Progenitor cell of endocrine pancreas (in vitro differentiated cells): ENCODE data around the gene DLGAP1. TPM values are rescaled to one million over a fixed set of nuclear protein-coding genes. Genes with fewer than 3 reads are reported as not detected.

Experiments used
- DNase-seq: peaks from one replicate; pipeline ENCODE4 v3.0.0; 2021; ENCODE audit warnings: low spot score; ENCODE audit not compliant: unreplicated experiment
- H3K27ac Mint-ChIP-seq: 2 replicates; pipeline ENCODE4 v1.8.0; 2021; ENCODE audit warnings: mild to moderate bottlenecking, moderate library complexity, mixed read lengths
- H3K27me3 Mint-ChIP-seq: 2 replicates; pipeline ENCODE4 v1.8.0; 2021; ENCODE audit warnings: mixed read lengths
- H3K36me3 Mint-ChIP-seq: 2 replicates; pipeline ENCODE4 v1.8.0; 2022; ENCODE audit warnings: mixed read lengths; ENCODE audit not compliant: insufficient read depth
- H3K4me1 Mint-ChIP-seq: 2 replicates; pipeline ENCODE4 v1.8.0; 2021; ENCODE audit warnings: low read depth, mixed read lengths
- H3K4me3 Mint-ChIP-seq: 2 replicates; pipeline ENCODE4 v1.8.0; 2021; ENCODE audit warnings: low read depth, mild to moderate bottlenecking, moderate library complexity, mixed read lengths
- H3K9me3 Mint-ChIP-seq: 2 replicates; pipeline ENCODE4 v1.8.0; 2021; ENCODE audit warnings: low read depth, mixed read lengths
- CTCF ChIP-seq: fragments of 200-600 bp; sonication (generic); IDR thresholded peaks from one replicate; pipeline ENCODE4 v1.5.0; 2021; ENCODE audit warnings: antibody characterized with exemption, mild to moderate bottlenecking; ENCODE audit not compliant: unreplicated experiment
- total RNA-seq: library from RNA; stranded (reverse); gene quantifications from 2 replicates; pipeline ENCODE4 v1.2.1, GENCODE V29; 2021

The DLGAP1 gene
- total RNA-seq, 1 donor from 2014 or later, result 16.7 TPM

GRCh38 chr18:4074647-4075046 is 380.5 kb downstream of the DLGAP1 start:
- DNase-seq, result no peak
- TF ChIP-seq CTCF, result no peak
- Mint-ChIP-seq H3K36me3 (no peaks in the 10 kb centered on the region), H3K4me3 (no peak overlapping the region), H3K27ac (no peak overlapping the region), H3K4me1 (peaks cover 13% of the 10 kb centered on the region), H3K27me3 (no peaks in the 10 kb centered on the region), H3K9me3 (no peaks in the 10 kb centered on the region)

- no peak for DNase-seq
- Mint-ChIP-seq H3K27ac (no peak overlapping the region), H3K9me3 (peaks cover 27% of the 10 kb centered on the region), H3K4me1 (no peaks in the 10 kb centered on the region), H3K36me3 (peaks cover 13% of the 10 kb centered on the region), H3K27me3 (no peaks in the 10 kb centered on the region), H3K4me3 (no peak overlapping the region)
- no peak for TF ChIP-seq CTCF
Observed at GRCh38 chr18:4069183-4069582, 385.9 kb downstream of the DLGAP1 start.

- Mint-ChIP-seq H3K9me3 (peaks cover 32% of the 10 kb centered on the region), H3K4me1 (no peaks in the 10 kb centered on the region), H3K27ac (no peak overlapping the region), H3K27me3 (no peaks in the 10 kb centered on the region), H3K36me3 (peaks cover 14% of the 10 kb centered on the region), H3K4me3 (no peak overlapping the region)
- peak; percentile 44 for DNase-seq
- peak; percentile 79 for TF ChIP-seq CTCF
Observed at GRCh38 chr18:4068552-4069158, 386.5 kb downstream of the DLGAP1 start.

- Mint-ChIP-seq H3K4me3 (no peak overlapping the region), H3K36me3 (peaks cover 25% of the 10 kb centered on the region), H3K27ac (no peak overlapping the region), H3K9me3 (peaks cover 49% of the 10 kb centered on the region), H3K27me3 (no peaks in the 10 kb centered on the region), H3K4me1 (no peaks in the 10 kb centered on the region)
- no peak for TF ChIP-seq CTCF
- no peak for DNase-seq
Observed at GRCh38 chr18:4063545-4063944, 391.6 kb downstream of the DLGAP1 start.

GRCh38 chr18:4060427-4061281 is 394.5 kb downstream of the DLGAP1 start:
- peaks cover 18% of the 10 kb centered on the region for H3K36me3 Mint-ChIP-seq
- no peak overlapping the region for H3K27ac Mint-ChIP-seq
- TF ChIP-seq CTCF, result no peak
- no peaks in the 10 kb centered on the region for H3K4me1 Mint-ChIP-seq
- DNase-seq, result no peak
- H3K4me3 Mint-ChIP-seq, result no peak overlapping the region
- H3K9me3 Mint-ChIP-seq, result peaks cover 37% of the 10 kb centered on the region
- H3K27me3 Mint-ChIP-seq, result no peaks in the 10 kb centered on the region
